Urothelium cell line (cell line): ENCODE measurements around the gene TASP1.

Experiments
- DNase-seq: peaks from one replicate; pipeline ENCODE4 v3.0.0; 2011; ENCODE audit warnings: low spot score, mixed read lengths
- FAIRE-seq: peaks from 2 replicates; lab custom pipeline; 2011; peaks lifted over from hg19 to GRCh38; lab: Jason Lieb, UNC

TASP1 gene

DNA sequence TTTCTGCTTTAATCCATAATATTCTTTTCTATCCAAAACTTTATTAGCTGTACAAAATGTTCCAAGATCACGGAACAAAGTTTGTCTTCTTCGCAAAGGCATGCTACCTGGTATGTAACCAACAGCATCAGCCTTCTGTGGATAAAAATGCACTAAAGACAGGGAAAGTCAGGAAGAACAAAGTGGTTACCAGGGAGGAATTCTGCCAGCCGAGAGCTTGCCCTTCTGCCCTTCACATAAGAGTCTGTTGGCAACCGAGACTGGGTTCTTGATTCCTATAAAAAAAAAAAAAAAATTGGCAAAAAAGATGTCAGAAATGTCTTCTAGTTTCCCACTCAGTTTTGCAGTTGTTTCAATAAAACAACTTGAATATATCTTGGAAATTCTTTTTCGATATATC, 58.0 kb downstream of the TASP1 start:
- DNase-seq (no peak), FAIRE-seq (no peak)

- no peak for DNase-seq
- no peak for FAIRE-seq
These were observed 64.7 kb downstream of the TASP1 start for GRCh38 chr20:13574071-13574470.

DNA sequence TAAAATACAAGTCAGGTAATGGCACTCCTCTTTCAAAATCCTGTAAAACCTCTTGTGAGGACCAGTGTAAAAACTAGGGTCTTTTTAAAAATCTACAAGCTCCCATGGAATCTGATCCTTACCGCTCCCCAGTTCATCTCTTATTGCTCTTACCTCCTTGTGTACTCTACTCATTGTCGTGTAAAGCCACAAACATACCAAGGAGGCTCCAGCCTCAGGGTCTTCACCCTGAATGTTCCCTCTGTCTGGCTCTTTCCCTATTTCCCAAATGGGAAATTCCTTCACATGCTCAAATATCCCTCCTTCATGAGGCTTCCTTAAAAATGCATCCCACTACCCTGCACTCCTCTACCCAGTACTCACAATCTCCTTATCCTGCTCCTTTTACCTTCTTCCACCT, 67.1 kb downstream of the TASP1 start:
- DNase-seq, result no peak
- FAIRE-seq, result no peak

DNA sequence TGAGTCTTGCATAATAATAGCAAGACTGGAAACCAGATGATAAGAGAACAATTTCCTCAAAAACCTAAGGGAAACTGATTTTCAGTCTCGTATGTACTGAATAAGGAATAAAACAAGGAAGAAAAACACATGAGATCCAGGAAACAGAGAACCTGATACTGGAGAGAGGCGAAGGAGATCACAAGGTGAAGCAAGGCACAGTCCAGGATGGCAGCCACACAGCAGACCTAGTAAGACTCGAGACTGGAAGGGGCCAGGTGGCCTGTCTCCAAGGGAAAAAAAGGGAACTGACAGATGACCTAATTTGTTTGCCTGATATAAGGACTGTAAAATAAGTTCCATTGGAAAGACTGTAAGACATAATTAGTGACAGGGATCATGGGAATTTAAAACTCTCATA, 71.1 kb downstream of the TASP1 start:
- DNase-seq (no peak), FAIRE-seq (no peak)

- FAIRE-seq, result no peak
These were observed 74.9 kb downstream of the TASP1 start for GRCh38 chr20:13563854-13564253.

GRCh38 chr20:13554706-13555105, 84.0 kb downstream of the TASP1 start:
- FAIRE-seq (no peak), DNase-seq (no peak)

More at GRCh38 chr20:13563854-13564253, 74.9 kb downstream of the TASP1 start:
- DNase-seq, result no peak

- FAIRE-seq (no peak), DNase-seq (no peak)
These were observed 84.7 kb downstream of the TASP1 start for GRCh38 chr20:13554076-13554475.

- FAIRE-seq (no peak), DNase-seq (no peak)
These were observed 86.7 kb downstream of the TASP1 start for GRCh38 chr20:13552061-13552460.

GRCh38 chr20:13549451-13549850, 89.3 kb downstream of the TASP1 start:
- FAIRE-seq (no peak), DNase-seq (no peak)

GRCh38 chr20:13546497-13547131, 92.1 kb downstream of the TASP1 start:
- FAIRE-seq (no peak), DNase-seq (peak; percentile 55)

- DNase-seq (no peak), FAIRE-seq (no peak)
These were observed 92.9 kb downstream of the TASP1 start for GRCh38 chr20:13545790-13546189.

GRCh38 chr20:13543783-13544182, 94.9 kb downstream of the TASP1 start:
- no peak for DNase-seq
- FAIRE-seq, result no peak

DNA sequence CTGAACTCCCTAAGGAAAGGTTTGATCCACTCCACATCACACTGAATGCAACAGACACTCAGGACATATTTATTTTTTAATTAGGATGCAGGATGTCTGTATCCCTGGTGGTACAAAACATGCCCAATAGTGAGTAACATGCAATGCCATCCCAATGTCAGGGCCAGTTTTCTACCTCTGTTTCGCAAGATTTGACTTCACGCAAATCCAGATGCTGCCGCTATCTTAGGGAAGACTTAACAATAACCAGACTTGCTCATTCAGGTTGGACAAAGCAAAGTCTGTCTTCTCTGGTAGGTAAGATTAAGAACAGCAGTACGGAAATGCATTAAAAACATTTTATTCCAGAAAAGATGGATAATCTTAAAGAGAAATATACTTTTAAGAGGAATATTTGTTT, 103.1 kb downstream of the TASP1 start:
- DNase-seq (no peak), FAIRE-seq (no peak)

DNA sequence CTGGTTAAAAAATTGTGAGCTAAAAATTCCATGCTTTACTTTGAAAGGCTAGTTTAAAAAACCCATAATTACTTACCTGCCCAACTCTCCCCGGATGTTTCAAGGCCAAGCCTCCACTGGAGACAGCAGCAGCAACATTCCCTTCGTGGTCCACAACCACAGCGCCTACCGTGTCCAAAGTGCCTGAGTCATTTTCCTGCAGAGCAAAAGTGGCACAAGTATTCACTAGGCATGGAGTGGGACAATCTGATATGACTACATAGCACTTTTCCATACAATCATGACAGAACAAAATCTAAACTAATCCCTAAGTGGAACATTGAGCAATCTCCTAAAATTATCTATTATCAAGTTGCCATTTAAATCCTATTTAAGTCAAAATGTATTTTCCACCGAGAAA, 104.8 kb downstream of the TASP1 start:
- FAIRE-seq (no peak), DNase-seq (no peak)

- FAIRE-seq (no peak), DNase-seq (no peak)
These were observed 108.6 kb downstream of the TASP1 start for GRCh38 chr20:13530146-13530545.

DNA sequence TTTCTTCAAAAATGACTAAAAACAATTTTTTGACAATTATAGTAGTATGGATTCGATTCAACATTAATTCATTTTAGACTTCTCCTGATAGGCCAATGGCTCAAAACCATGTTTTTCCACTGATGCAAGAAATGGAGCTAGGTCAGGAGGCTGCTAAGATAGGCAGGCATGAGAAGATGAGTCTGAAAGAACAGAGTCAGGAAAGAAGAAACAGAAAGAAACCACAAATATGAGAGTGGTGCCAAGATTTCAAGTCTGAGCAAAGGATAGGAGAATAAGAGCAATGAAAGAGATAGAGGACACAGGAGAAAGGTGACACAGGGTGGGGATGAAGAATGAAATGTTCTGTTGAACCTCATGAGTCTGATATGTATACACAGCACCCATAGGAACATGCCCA, 112.2 kb downstream of the TASP1 start:
- no peak for FAIRE-seq

DNA sequence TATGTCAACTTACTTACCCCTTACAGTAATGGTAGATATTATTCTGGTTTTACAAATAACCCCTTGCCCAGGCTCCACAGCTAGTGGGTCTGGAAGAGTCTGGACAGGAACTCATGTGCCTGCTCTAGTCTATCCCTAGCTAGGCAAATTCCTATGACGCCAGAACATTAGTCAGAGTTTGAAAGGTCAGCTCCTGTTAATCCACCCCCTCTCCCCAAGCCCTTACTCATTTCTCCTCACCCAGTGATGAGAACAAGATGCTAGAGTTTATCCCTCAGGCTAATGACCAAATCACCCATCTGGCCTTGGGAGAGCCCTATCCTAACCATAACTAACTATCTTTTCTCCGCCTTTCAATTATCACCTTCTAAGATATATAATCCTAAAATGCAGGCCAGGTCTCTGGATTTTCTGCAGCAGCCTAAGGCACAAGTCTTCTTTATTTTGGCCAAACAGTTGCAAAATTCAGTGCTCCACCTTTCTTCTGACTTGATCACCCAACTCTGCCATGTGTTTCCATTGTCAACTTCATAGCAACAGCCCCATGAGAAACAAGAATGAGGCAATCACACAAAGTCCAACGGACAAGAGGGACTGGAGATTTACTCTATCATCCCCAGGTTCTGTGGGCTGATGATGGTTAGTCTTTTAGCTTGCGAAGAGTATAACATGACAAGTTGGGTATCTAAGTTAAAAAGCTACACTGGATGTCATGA, 113.3 kb downstream of the TASP1 start:
- DNase-seq, result peak; percentile 36
- FAIRE-seq, result no peak

More for the DNA sequence above, 112.2 kb downstream of the TASP1 start:
- DNase-seq, result no peak

- FAIRE-seq, result no peak
These were observed 114.4 kb downstream of the TASP1 start for GRCh38 chr20:13524339-13524738.

GRCh38 chr20:13517831-13518230, 120.9 kb downstream of the TASP1 start:
- FAIRE-seq (no peak), DNase-seq (no peak)

More at GRCh38 chr20:13524339-13524738, 114.4 kb downstream of the TASP1 start:
- no peak for DNase-seq

- DNase-seq (no peak), FAIRE-seq (no peak)
These were observed 122.8 kb downstream of the TASP1 start for GRCh38 chr20:13515796-13516558.

- FAIRE-seq (no peak), DNase-seq (no peak)
These were observed 123.4 kb downstream of the TASP1 start for GRCh38 chr20:13515291-13515690.
